ENCODE measurements around the gene ACTN1.

Gene ACTN1

GRCh38 chr14:68908803-68909202 is 70.3 kb downstream of the ACTN1 start:
- FAIRE-seq = no peak

- FAIRE-seq = no peak
These were observed 70.9 kb downstream of the ACTN1 start for GRCh38 chr14:68908201-68908600.

GRCh38 chr14:68906439-68906838 is 72.7 kb downstream of the ACTN1 start:
- no peak for FAIRE-seq

- FAIRE-seq = no peak
These were observed 73.8 kb downstream of the ACTN1 start for GRCh38 chr14:68905107-68905895.

- no peak for FAIRE-seq
These were observed 76.7 kb downstream of the ACTN1 start for GRCh38 chr14:68902357-68902756.

GRCh38 chr14:68899033-68899603 is 80.0 kb downstream of the ACTN1 start:
- no peak for FAIRE-seq

GRCh38 chr14:68898248-68899032 is 80.7 kb downstream of the ACTN1 start:
- FAIRE-seq = no peak

- FAIRE-seq = no peak
These were observed 81.4 kb downstream of the ACTN1 start for GRCh38 chr14:68897559-68898155.

GRCh38 chr14:68896132-68896531 is 83.0 kb downstream of the ACTN1 start:
- no peak for FAIRE-seq

GRCh38 chr14:68894802-68895703 is 84.0 kb downstream of the ACTN1 start:
- FAIRE-seq = no peak

- FAIRE-seq = no peak
These were observed 85.0 kb downstream of the ACTN1 start for GRCh38 chr14:68894123-68894522.

- no peak for FAIRE-seq
These were observed 85.5 kb downstream of the ACTN1 start for GRCh38 chr14:68893566-68893965.

GRCh38 chr14:68892961-68893360 is 86.1 kb downstream of the ACTN1 start:
- no peak for FAIRE-seq

GRCh38 chr14:68891851-68892660 is 87.0 kb downstream of the ACTN1 start:
- FAIRE-seq = no peak

GRCh38 chr14:68890173-68890931 is 88.8 kb downstream of the ACTN1 start:
- no peak for FAIRE-seq

- FAIRE-seq = no peak
These were observed 90.2 kb downstream of the ACTN1 start for GRCh38 chr14:68888883-68889282.

- FAIRE-seq = no peak
These were observed 90.9 kb downstream of the ACTN1 start for GRCh38 chr14:68888025-68888850.

- FAIRE-seq = no peak
These were observed 93.0 kb downstream of the ACTN1 start for GRCh38 chr14:68886109-68886434.

GRCh38 chr14:68885226-68886108 is 93.6 kb downstream of the ACTN1 start:
- FAIRE-seq = no peak
